Stimulated activated CD8-positive, alpha-beta memory T cell treated with anti-CD3 and anti-CD28 coated beads, Interleukin-4, amount 100 ng/mL, for 24 hours (primary cell): ENCODE data around the gene DLX5.

Source experiments
- DNase-seq: peaks from one replicate; pipeline ENCODE4 v3.0.0-alpha.2; 2020; ENCODE audit warnings: low read depth

Gene DLX5

GRCh38 chr7:96989859-96990317, 34.7 kb downstream of the DLX5 start:
- DNase-seq: no peak

DNA sequence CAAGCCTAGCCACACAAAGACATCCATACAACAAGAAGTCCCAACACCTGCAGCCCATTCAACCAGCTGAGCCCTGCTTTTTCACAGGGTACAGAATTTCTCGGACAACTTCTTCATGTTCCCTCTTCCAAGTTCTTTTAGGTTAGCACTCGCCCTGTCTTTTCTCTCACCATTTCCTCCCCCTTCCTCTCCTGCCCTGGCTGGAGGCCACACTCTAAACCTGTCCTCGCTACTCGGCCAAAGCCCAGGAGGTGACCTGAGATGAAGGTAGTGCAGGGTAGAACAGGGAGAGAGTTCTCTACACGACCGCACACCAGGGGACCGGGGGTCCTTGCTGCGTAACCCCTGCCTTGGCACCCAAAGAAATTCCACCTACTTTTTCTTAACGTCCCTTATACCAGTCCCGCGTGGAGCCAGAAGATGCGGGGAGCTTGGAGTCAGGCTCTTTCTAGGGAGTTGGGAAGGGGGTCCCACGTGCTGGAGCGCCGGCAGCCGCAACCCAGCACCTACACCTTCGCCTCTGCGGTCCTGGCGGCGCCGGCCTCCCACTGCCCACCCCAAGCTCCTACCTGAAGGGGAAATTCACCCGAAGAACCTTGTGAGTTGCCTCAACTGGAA, 35.3 kb downstream of the DLX5 start:
- DNase-seq: no peak

DNA sequence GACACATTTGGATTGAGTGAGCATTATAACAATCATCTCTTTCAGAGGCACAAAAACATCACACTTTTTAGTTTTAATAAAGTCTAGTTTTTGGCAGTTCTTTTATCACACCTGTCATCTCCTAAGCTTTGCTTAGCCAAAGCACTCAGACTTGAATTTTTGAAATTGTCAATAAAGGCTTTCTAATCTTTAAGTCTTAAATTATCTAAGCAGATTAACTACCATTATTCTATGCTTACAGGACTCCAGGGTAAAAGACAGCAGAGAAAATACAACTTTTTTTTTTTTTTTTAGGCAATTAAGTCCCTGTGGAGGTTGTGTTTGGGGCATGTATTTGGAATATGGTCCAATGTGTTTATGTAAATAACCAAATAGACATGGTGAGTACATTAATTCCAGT, 36.9 kb downstream of the DLX5 start:
- no peak for DNase-seq

GRCh38 chr7:96986901-96987300, 37.7 kb downstream of the DLX5 start:
- DNase-seq: no peak

- DNase-seq: no peak
These were observed 38.6 kb downstream of the DLX5 start for GRCh38 chr7:96985992-96986391.

DNA sequence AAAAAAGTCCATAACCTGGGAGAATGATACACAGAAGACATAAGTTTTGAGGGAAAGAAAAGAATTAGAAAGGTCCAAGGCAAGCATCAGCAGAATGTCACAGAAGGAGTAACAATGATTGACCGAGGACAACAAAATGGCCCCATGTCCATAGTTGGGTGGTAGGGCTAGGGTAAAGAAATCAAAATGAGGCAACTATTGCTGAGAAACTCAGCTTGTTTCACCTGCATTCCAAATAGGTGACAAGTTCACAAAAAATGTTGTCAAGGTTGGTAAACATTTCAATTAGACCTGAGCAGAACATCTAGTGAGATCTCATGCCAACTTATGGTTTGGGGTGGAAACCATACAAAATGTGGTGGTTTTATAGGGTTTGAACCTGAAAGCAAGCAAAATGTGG, 42.0 kb downstream of the DLX5 start:
- no peak for DNase-seq

DNA sequence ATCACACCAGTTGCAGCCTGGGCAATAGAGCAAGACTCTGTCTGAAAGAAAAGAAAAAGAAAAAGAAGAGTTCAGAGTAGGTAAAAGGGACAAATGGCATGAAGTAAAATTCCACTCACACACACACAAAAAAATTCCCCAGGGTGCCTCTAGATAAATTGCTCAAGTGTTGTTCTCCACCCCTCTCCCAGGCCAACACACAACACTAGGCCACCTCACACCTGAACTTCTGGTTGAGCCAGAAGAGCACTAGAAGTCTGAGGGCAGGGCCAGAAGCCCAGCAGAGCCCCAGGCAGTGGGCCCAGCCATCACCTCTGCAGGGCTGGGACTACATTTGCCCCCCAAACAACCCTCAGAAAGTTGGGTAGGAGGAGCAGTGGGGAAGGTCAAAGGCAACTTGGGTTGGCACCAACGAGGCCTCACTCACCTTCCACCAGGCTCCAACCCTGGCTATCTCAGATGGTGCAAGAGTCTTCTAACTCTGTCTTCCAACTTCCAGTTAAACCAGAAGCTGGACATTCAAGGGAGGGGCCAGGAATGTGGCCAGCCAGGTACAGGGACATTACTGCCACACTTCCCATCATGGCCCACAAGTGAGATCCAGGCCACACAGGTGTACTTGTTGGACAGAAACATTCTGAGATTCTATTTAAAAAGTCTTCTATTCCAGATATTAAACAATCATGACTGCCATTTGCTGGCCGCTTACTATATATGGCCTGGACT, 44.9 kb downstream of the DLX5 start:
- DNase-seq: no peak

DNA sequence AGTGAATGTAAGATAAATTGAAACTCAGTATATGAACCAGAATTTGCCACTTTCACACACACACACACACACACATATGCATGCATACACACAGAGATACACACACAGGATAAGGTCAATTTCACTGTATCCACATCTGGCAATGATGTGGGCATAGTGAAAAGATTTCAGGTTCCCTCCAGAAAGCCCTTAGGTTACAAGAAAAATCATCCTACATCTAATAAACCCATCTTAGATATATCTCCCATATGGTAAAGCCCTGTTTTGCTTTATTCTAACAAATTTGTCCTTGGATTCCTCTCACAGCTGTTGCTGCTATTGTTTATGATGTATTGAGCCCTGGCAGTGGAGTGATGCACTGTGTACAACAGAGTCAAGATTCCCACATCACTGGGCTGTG, 47.2 kb downstream of the DLX5 start:
- DNase-seq: no peak

- DNase-seq: no peak
These were observed 48.5 kb downstream of the DLX5 start for GRCh38 chr7:96976106-96976505.

- DNase-seq: no peak
These were observed 50.6 kb downstream of the DLX5 start for GRCh38 chr7:96973986-96974385.

- no peak for DNase-seq
These were observed 53.9 kb downstream of the DLX5 start for GRCh38 chr7:96970739-96971138.
